ENCODE results near the gene ZNF521.

ZNF521 gene

GRCh38 chr18:25029802-25030201 lies 322.2 kb downstream of the ZNF521 start:
- no peak for DNase-seq (ENCODE audit: low read depth)

- no peak for DNase-seq (ENCODE audit: low read depth)
Measured at GRCh38 chr18:25019931-25020330, 332.0 kb downstream of the ZNF521 start.

- DNase-seq (ENCODE audit: low read depth): no peak
Measured at GRCh38 chr18:25019086-25019860, 332.7 kb downstream of the ZNF521 start.

GRCh38 chr18:25016666-25017065 lies 335.3 kb downstream of the ZNF521 start:
- DNase-seq (ENCODE audit: low read depth): no peak

GRCh38 chr18:25016181-25016580 lies 335.8 kb downstream of the ZNF521 start:
- DNase-seq (ENCODE audit: low read depth): no peak
